Mucosa of descending colon (tissue), 3 donors: Measurements from ENCODE around the gene PTX4. TPM values are rescaled to one million over a fixed set of nuclear protein-coding genes. Genes with fewer than 3 reads are reported as not detected.
"Not testable (repeated sequence)": the region's sequence is repeated elsewhere in the genome, so short reads cannot be mapped to it uniquely, and the experiment has no call there.

Source experiments
- ATAC-seq: fragments of 200-7000 bp; cut with Tn5 transposase; one replicate; pipeline ENCODE4 v1.9.1; 2020; ENCODE audit warnings: mild to moderate bottlenecking, moderate library complexity
- DNase-seq, 3 donors: peaks; one replicate each; pipeline ENCODE4 v3.0.0-alpha.2; 2020
- H3K36me3 ChIP-seq: fragments of 200-600 bp; one replicate; pipeline ENCODE4 v1.8.0; 2021; ENCODE audit warnings: low read depth, mild to moderate bottlenecking
- H3K4me1 ChIP-seq: fragments of 200-600 bp; one replicate; pipeline ENCODE4 v1.8.0; 2021; ENCODE audit warnings: low read depth, mild to moderate bottlenecking
- H3K4me3 ChIP-seq: fragments of 200-600 bp; one replicate; pipeline ENCODE4 v1.8.0; 2021; ENCODE audit warnings: mild to moderate bottlenecking
- H3K9me3 ChIP-seq: fragments of 200-600 bp; one replicate; pipeline ENCODE4 v1.8.0; 2021; ENCODE audit warnings: mild to moderate bottlenecking
- CTCF ChIP-seq: fragments of 200-600 bp; IDR thresholded peaks from one replicate; pipeline ENCODE4 v1.8.0; 2022; ENCODE audit warnings: antibody characterized with exemption, mild to moderate bottlenecking
- intact Hi-C, 2 donors: fragments of 100-400 bp; cut with DNase I in 1 of 2; cut with micrococcal nuclease in 1 of 2; formaldehyde crosslinking; loops; one replicate each; pipeline versions ENCODE4 v1.11.0 to v1.11.1; 2022; cut with DNase I, micrococcal nuclease
- total RNA-seq, 3 donors: library from RNA; stranded (reverse); fragmentation: NEBNext Ultra II Directional in 2 of 3; extraction: Animal tissue kit (Norgen Biotek cat#: 25700) in 2 of 3; gene quantifications; one replicate each; pipeline versions ENCODE4 v1.2.1 to v1.2.4, GENCODE V29; 2021 to 2023
- donor health status: DM: no; HTN: no; CAD: no; lungs with moderate emphysema.
- donor health status: DM: no; HTN: no; CAD: no.
- donor health status: DM: no; HTN: yes; CAD: no.

The PTX4 gene
- total RNA-seq, 3 donors from 2014 or later, result not detected

- H3K36me3 ChIP-seq, result no peaks in the 10 kb centered on the region
- no peak overlapping the region for H3K4me3 ChIP-seq
- DNase-seq, result no peak
- intact Hi-C loops, result no loop called here
- no peak for TF ChIP-seq CTCF
- H3K4me1 ChIP-seq, result peaks cover 18% of the 10 kb centered on the region
- ATAC-seq, result no peak
- no peaks in the 10 kb centered on the region for H3K9me3 ChIP-seq
Measured at GRCh38 chr16:1471569-1472194, 17.1 kb downstream of the PTX4 start.

- ATAC-seq (peak; percentile 9), DNase-seq (peak in 2 of 3 donors; percentile 22 to 51)
- Histone ChIP-seq H3K36me3 (no peaks in the 10 kb centered on the region), H3K4me1 (peaks cover 14% of the 10 kb centered on the region), H3K4me3 (no peak overlapping the region), H3K9me3 (no peaks in the 10 kb centered on the region)
- intact Hi-C loops, result no loop called here
- no peak for TF ChIP-seq CTCF
Measured at GRCh38 chr16:1470481-1471251, 18.1 kb downstream of the PTX4 start.

GRCh38 chr16:1469693-1470201 is 19.0 kb downstream of the PTX4 start:
- intact Hi-C loops, result no loop called here
- DNase-seq, result peak in 2 of 3 donors; percentile 12 to 52
- no peak overlapping the region for H3K4me3 ChIP-seq
- H3K4me1 ChIP-seq, result peaks cover 10% of the 10 kb centered on the region
- peak; percentile 29 for ATAC-seq
- TF ChIP-seq CTCF, result no peak
- H3K9me3 ChIP-seq, result no peaks in the 10 kb centered on the region
- no peaks in the 10 kb centered on the region for H3K36me3 ChIP-seq

GRCh38 chr16:1469141-1469540 is 19.6 kb downstream of the PTX4 start:
- ATAC-seq, H3K4me3 ChIP-seq, DNase-seq, H3K4me1 ChIP-seq, H3K36me3 ChIP-seq, intact Hi-C loops, H3K9me3 ChIP-seq: not testable (repeated sequence)

GRCh38 chr16:1468426-1468810 is 20.3 kb downstream of the PTX4 start:
- intact Hi-C loops, result no loop called here
- DNase-seq, result no peak
- Histone ChIP-seq H3K9me3 (no peaks in the 10 kb centered on the region), H3K36me3 (no peaks in the 10 kb centered on the region), H3K4me3 (no peak overlapping the region), H3K4me1 (peaks cover 3% of the 10 kb centered on the region)
- ATAC-seq, result no peak
- TF ChIP-seq CTCF, result no peak

GRCh38 chr16:1466968-1467521 is 21.7 kb downstream of the PTX4 start:
- intact Hi-C loops, result no loop called here
- Histone ChIP-seq H3K4me3 (no peak overlapping the region), H3K36me3 (no peaks in the 10 kb centered on the region), H3K4me1 (peaks cover 3% of the 10 kb centered on the region), H3K9me3 (no peaks in the 10 kb centered on the region)
- DNase-seq (peak in 1 of 3 donors; percentile 41), ATAC-seq (no peak)
- no peak for TF ChIP-seq CTCF
